Activated CD4-positive, alpha-beta T cell treated with anti-CD3 and anti-CD28 coated beads, Interleukin-2, amount 50 U/mL, for 48 hours (primary cell): ENCODE results near the gene UGT1A6.
"Not testable (repeated sequence)": the region's sequence is repeated elsewhere in the genome, so short reads cannot be mapped to it uniquely, and the experiment has no call there.

ENCODE experiments used
- DNase-seq, 2 experiments: peaks; one replicate each; pipeline ENCODE4 v3.0.0-alpha.2; 2020

The UGT1A6 gene

DNA sequence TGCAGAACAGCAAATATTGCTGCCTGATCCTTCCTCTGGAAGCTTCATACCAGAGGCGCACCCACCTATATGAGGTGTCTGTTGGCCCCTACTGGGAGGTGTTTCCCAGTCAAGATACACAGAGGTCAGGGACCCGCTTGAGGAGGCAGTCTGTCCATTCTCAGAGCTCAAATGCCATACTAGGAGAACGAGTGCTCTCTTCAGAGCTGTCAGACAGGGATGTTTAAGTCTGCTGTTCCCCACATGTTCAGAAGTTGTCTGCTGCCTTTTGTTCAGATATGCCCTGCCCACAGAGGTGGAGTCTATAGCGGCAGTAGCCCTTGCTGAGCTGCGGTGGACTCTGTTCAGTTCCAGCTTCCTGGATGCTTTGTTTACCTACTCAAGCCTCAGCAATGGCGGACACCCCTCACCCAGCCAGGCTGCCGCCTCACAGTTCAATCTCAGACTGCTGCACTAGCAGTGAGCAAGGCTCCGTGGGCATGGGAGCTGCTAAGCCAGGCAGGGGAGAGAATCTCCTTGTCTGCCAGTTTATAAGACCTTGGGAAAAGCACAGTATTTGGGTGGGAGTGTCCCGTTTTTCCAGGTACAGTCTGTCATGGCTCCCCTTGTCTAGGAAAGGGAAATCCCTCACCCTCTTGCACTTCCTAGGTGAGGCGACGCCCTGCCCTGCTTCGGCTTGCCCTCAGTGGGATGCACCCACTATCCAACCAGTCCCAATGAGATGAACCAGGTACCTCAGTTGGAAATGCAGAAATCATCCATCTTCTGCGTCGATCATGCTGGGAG is 44.4 kb downstream of the UGT1A6 start:
- not testable (repeated sequence) for DNase-seq

DNA sequence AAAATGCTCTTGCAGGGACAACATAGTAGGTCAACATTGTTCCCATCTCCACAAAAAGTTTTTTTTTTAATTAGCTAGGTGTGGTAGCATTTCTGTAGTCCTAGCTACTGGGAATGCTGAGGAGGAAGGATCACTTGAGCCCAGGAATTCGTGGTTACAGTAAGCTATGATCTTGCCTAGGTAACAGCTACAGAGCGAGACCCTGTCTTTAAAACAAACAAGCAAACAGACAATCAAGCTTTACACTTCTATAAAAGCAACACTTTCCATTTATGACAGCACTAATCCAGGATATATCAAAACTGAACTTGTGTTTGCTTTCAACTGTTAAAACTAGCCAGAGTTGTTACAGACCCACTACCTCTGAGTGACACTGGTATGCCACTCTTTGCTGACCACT is 48.2 kb downstream of the UGT1A6 start:
- no peak for DNase-seq

DNA sequence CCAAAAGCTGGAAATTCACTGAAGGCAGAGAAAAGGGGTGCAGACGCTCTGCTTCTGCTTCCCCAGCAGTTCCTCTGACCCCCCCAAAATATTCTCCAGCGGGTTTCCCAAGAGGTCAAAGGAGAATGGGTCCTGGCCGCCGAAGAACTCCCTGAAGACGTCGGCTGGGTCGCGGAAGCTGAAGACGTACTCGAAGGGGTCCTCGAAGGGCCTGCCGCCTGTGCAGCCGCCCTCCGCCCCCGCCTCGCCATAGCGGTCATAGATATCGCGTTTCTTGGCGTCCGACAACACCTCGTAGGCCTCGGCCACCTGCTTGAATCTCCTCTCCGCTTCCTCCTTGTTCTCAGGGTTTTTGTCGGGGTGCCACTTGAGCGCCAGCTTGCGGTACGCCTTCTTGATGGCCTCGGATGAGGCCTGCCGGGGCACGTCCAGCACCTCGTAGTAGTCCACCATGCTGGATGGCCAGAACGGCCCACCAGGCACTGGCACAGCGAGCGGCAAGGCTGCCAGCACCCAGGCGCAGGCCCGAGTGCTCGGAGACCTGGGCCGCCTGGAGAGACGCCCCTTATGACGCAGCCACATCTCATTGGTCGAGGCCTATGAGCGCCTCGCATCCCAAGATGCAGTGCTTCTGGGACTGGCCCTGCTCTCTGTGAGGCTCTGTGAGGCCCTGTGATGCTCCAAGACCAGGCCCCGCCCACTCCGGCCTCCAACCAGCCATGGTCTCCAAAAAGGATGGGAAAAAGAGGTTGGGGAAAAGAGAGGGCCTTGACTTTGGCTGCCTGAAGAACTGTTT is 51.0 kb downstream of the UGT1A6 start:
- no peak for DNase-seq

DNA sequence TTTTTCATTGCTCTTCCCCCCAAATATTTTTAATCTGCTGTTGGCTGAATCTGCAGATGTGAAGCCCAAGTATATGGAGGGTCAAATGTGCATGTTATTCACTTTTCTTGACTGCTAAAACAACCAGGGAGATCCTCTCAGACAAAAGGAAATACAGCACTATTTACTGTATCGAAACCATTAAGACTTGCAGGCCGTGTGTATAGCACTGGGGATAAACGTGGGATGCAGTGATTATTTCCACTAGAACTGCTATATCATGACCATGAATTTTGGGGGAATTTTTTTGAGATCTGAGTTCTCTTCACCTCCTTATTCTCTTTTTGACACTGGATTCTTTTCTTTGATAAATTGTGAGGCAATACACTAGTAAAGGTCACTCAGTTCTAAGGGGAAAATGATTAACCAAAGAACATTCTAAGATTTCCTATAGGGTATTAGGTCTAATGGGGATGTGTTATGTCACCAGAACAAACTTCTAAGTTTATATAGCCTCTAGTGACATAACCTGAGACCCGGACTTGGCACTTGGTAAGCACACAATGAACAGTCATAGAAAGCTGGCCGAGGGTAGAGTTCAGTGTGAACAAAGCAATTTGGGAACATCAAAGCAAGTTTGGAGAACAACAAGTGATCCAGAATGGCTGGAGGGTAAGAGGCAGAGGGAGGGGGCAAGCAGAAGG is 52.5 kb downstream of the UGT1A6 start:
- DNase-seq, result no peak

DNA sequence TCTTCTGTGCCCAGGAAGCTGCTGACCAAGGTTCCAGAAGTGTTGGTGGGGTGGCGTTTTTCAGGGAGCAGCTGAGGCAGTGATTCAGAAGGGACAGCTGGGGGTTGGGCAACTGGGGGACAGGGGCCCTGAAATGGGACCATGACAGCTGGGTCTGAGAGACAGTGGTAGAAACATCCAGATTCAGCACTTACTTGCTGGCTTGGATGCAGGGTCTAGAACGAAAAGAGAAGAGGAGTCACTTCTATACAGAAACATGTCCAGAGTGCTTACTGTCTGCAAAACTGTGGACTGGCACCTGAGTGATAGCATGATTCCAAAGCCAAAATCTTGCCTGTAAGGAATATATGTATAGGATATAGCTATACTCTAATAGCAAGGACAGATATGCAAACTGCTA is 53.1 kb downstream of the UGT1A6 start:
- not testable (repeated sequence) for DNase-seq

DNA sequence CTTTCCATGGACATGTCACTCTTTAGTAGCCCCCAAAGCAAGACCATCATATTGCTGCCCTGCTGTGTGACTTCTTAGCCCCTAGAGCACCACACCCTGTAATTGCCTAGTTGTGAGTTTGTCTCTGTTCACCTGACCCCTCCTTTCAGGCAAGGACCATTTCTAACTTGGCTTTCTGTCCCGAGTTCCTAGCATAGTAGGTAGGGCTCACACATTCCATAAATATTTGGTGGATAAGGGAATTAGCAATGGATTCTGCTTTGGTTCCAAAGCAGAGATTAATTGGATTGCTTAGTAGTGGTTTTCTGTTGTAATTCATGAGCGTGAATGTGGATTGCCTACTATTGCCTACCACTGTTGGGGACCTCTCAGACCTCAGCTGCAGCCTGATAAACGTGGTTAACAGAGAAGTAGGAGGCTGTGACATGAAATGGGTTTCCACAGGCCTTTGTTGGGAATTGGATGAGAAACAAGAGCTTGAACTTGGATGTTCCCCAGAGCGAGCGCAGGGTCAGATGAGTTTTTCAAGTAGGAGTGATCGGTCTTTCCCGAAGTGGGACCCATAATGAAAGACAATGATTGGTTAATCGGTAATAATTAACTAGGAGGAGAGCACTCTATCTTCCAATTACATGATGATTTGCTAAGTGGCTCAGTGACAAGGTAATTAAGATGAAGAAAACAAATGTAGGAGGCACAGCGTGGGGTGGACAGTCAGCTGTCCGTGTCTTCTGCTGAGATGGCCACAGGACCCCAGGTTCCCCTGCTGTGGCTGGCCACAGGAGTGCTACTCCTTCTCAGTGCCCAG is 54.0 kb downstream of the UGT1A6 start:
- DNase-seq, result no peak

DNA sequence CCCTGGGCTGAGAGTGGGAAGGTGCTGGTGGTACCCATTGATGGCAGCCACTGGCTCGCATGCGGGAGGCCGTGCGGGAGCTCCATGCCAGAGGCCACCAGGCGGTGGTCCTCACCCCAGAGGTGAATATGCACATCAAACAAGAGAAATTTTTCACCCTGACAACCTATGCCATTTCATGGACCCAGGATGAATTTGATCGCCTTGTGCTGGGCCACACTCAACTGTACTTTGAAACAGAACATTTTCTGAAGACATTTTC is 54.5 kb downstream of the UGT1A6 start:
- DNase-seq, result no peak

DNA sequence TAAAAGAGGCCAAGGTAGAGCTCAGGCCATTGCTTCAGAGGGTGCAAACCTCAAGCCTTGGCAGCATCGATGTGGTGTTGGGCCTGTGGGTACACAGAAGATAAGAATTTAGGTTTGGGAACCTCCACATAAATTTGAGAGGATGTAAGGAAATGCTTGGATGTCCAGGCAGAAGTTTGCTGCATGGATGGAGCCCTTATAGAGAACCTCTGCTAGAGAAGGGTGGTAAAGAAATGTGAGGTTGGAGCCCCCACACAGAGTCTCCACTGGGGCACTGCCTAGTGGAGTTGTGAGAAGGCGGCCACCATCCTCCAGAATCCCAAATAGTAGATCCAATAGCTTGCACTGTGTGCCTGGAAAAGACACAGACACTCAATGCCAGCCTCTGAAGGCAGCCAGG is 58.0 kb downstream of the UGT1A6 start:
- not testable (repeated sequence) for DNase-seq

DNA sequence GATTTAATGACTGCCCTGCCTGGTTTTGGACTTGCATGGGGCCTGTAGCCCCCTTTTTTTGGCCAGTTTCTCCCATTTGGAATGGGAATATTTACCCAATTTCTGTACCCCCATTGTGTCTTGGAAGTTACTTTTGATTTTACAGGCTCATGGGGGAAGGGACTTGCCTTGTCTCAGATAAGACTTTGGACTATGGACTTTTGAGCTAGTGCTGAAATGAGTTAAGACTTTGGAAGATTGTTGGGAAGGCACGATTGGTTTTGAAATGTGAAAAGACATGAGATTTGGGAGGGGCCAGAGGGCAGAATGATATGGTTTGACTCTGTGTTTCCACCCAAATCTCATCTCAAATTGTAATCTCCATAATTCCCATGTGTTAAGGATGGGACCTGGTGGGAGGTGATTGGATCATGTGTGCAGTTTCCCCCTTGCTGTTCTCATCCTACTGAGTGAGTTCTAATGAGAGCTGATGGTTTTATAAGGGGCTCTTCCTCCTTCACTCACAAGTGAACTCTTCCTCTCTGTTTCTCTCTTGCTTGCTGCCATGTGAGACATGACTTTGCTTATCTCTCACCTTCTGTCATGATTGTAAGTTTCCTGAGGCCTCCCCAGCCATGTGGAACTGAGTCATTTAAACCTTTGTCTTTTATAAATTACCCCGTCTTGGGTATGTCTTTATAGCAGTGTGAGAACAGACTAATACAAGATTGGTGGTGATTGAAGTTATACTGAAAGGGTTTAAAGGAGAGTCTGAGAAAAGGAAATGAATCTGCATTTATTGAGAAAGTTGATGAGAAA is 58.7 kb downstream of the UGT1A6 start:
- DNase-seq, result not testable (repeated sequence)

DNA sequence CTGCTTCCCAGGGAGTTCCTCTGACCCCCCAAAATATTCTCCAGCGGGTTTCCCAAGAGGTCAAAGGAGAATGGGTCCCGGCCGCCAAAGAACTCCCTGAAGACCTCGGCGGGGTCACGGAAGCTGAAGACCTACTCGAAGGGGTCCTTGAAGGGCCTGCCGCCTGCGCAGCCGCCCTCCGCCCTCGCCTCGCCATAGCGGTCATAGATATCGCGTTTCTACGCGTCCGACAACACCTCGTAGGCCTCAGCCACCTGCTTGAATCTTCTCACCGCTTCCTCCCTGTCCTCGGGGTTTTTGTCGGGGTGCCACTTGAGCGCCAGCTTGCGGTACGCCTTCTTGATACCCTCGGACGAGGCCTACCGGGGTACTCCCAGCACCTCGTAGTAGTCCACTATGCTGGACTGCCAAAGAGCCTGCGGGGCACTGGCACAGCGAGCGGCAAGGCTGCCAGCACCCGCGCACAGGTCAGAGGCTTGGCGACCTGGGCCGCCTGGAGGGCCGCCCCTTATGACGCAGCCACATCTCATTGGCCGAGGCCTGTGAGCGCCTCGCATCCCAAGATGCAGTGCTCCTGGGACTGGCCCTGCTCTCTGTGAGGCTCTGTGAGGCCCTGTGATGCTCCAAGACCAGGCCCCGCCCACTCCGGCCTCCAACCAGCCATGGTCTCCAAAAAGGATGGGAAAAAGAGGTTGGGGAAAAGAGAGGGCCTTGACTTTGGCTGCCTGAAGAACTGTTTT is 62.4 kb downstream of the UGT1A6 start:
- DNase-seq, result no peak

DNA sequence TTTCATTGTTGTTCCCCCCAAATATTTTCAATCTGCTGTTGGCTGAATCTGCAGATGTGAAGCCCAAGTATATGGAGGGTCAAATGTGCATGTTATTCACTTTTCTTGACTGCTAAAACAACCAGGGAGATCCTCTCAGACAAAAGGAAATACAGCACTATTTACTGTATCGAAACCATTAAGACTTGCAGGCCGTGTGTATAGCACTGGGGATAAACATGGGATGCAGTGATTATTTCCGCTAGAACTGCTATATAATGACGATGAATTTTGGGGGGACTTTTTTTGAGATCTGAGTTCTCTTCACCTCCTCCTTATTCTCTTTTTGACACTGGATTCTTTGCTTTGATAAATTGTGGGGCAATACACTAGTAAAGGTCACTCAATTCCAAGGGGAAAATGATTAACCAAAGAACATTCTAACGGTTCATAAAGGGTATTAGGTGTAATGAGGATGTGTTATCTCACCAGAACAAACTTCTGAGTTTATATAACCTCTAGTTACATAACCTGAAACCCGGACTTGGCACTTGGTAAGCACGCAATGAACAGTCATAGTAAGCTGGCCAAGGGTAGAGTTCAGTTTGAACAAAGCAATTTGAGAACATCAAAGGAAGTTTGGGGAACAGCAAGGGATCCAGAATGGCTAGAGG is 63.9 kb downstream of the UGT1A6 start:
- DNase-seq, result no peak

DNA sequence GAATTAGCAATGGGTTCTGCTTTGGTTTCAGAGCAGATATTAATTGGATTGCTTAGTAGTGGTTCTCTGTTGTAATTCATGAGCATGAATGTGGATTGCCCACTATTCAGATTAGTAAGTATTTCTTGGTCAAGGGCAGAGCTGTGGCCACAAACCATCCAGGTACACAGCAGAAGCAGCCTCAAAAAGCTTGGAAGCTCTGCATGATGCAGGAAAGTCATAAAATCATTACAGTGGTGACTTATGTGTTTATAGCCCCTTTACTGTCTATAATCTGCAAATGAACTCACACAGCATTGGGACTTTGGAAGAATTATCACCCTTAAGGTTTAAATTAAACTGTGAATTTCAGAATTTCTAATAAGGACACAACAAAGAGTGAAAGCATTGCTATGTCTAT is 65.5 kb downstream of the UGT1A6 start:
- no peak for DNase-seq

DNA sequence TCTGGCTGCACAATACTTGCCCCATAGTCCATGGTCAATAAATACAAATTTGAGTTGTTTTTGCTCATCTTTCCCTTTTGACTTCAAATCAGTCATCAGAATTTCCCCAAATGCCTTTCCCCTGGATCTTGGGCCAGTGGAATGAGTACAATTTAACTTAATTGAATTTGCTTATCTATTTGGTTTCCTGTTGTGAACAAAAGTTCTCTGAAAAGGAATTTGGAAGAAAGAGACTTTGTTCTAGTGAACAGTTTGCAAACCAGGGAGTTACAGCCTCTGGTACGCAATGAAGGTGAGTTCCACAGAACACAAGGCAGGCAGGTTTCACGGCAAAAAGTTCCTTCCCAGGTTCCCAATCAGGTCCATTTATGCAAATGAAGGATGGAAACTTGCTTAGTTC is 66.2 kb downstream of the UGT1A6 start:
- DNase-seq, result no peak

DNA sequence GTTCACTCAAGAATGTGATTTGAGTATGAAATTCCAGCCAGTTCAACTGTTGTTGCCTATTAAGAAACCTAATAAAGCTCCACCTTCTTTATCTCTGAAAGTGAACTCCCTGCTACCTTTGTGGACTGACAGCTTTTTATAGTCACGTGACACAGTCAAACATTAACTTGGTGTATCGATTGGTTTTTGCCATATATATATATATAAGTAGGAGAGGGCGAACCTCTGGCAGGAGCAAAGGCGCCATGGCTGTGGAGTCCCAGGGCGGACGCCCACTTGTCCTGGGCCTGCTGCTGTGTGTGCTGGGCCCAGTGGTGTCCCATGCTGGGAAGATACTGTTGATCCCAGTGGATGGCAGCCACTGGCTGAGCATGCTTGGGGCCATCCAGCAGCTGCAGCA is 67.4 kb downstream of the UGT1A6 start, which contains the start of gene UGT1A1:
TSS of gene UGT1A1 (plus strand) at position 228 of the 400 bp plus-strand sequence. CDS start at position 246, 18 bp downstream.
- no peak for DNase-seq

DNA sequence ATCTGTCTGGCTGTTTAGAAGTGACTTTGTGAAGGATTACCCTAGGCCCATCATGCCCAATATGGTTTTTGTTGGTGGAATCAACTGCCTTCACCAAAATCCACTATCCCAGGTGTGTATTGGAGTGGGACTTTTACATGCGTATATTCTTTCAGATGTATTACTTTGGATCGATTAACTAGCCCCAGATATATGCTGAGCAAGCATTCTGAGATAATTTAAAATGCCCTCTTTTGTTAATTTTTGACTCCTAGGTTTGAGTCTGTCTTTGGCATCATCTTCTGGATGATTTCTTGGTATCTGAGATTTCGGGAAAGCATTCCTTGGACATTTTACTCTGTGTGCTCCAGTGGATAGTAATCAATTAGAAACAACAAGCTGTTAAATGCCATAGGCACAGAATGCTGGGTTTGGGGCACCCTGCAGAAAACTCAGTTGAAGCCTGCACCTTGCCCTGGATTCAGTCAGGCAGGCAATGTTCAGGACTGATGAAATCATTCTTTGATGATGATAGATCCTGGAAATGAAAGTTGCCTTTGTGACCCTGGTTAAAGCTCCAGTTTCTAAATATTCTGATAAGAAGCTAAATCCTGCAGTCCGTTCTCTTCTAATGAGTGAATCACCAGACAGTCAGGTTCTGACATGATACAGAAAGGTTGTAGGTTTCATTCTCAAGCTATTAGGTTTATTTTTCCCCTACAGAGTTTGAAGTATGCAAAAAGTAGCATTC is 68.5 kb downstream of the UGT1A6 start:
- no peak for DNase-seq

DNA sequence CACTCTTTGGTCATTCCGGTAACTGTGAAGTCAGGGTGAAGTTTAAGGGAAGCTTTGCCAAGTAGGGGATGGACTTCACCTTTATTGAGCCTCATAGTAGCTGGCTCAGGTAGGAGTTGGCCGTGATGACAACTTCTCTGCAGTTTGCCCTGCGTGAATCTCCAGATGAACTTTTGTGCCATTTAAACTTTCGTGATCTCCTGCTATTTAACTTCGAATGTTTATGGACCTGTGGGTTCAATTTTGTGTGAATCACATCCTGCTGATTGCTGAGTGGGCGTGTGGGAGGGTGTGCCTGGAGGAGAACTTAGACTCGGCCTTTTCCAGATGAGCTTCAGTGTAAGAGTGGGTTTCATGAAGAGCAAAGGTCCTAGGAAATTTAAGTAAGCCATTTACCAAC is 71.6 kb downstream of the UGT1A6 start:
- DNase-seq, result no peak

DNA sequence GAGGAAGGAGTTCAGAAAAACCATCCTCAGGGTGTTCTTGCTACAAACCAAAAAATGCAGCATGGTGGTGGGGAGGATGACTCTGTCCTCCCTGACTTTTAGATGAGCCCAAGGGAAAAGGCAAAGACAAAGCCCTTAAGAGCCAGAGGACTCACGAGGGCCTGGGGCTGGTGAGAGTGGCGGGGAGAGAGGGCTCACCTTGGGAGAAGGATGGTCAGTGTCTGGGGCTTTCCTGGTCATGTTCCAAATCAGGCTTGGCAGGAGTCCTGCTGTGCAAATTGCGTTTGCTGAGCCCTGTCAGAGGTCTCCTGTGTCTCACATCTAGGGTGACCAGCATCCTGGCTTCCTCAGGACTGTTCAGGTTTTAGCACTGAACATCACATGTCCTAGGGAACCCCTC is 72.1 kb downstream of the UGT1A6 start:
- DNase-seq, result no peak

DNA sequence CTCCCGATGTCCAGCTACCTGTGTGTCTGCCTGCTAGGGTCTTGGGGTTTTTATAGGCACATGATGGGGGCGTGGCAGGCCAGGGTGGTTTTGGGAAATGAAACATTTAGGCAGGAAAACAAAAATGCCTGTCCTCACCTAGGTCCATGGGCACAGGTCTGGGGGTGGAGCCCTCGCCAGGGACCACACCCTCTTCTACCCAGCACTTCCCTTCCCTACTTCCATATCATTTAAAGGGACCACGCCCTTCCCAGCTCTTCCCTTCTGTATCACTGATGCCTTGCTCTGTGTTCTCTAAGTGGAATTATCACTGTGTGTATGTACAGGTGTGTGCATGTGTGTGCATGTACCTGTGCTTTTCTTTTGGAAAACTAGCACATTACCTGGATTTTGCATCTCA is 73.7 kb downstream of the UGT1A6 start:
- DNase-seq, result no peak

DNA sequence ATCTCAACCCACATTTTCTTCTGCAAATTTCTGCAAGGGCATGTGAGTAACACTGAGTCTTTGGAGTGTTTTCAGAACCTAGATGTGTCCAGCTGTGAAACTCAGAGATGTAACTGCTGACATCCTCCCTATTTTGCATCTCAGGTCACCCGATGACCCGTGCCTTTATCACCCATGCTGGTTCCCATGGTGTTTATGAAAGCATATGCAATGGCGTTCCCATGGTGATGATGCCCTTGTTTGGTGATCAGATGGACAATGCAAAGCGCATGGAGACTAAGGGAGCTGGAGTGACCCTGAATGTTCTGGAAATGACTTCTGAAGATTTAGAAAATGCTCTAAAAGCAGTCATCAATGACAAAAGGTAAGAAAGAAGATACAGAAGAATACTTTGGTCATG is 75.4 kb downstream of the UGT1A6 start:
- DNase-seq, result no peak

DNA sequence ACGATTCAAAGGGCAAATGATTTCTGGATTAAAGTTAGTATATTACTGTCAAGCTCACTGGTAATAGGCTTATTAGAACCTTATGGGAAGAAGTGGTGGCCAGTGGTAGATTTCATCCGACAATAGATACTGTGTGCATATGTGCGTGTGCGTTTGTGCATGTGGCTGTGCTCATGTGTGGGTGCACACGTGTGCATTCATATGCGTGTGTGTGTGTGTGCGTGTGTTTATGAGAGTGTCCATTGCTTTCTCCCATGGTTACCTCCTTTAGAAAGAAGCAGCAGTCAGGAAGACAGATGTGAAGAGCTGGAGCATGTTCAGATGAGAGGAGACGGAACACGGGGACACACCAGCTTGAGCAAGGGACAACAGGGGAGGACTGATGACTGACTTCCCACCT is 76.6 kb downstream of the UGT1A6 start:
- DNase-seq, result no peak
